Uterus (tissue), 2 donors: ENCODE measurements around the gene STK11IP.

Experiments used
- POLR2A ChIP-seq, 2 donors: fragments of 450-650 bp; IDR thresholded peaks; one replicate each; pipeline ENCODE4 v1.6.1; 2016; ENCODE audit warnings: antibody characterized with exemption in 2 of 2, mild to moderate bottlenecking in 1 of 2, moderate library complexity in 1 of 2
- TF ChIP-seq, protein P1 (sequence below), 4 experiments: fragments of 200-600 bp in 2 of 4; fragments of 450-650 bp in 2 of 4; sonication (generic) in 2 of 4; IDR thresholded peaks; one replicate each; pipeline ENCODE4 v1.5.1; 2016 to 2019; ENCODE audit warnings: antibody characterized with exemption in 4 of 4, mild to moderate bottlenecking in 2 of 4, moderate library complexity in 1 of 4

DNA sequence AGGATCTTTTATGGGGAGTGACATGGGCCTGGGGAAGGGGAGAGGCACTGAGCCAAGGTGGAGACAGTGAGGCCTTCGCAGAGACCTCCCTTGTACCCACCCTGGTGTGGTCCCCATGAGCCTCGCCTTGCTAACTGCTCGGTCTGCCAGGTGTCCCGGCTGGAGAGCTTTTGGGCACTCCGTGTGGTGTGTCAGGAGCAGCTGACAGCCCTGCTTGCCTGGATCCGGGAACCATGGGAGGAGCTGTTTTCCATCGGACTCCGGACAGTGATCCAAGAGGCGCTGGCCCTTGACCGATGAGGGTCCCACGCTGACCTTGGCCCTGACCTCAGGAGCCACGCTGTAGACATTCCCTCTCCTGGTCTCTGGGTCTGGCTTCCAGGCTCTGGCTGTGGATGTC, 18.2 kb downstream of the STK11IP start:
- TF ChIP-seq, protein P1, sequence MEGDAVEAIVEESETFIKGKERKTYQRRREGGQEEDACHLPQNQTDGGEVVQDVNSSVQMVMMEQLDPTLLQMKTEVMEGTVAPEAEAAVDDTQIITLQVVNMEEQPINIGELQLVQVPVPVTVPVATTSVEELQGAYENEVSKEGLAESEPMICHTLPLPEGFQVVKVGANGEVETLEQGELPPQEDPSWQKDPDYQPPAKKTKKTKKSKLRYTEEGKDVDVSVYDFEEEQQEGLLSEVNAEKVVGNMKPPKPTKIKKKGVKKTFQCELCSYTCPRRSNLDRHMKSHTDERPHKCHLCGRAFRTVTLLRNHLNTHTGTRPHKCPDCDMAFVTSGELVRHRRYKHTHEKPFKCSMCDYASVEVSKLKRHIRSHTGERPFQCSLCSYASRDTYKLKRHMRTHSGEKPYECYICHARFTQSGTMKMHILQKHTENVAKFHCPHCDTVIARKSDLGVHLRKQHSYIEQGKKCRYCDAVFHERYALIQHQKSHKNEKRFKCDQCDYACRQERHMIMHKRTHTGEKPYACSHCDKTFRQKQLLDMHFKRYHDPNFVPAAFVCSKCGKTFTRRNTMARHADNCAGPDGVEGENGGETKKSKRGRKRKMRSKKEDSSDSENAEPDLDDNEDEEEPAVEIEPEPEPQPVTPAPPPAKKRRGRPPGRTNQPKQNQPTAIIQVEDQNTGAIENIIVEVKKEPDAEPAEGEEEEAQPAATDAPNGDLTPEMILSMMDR (IDR thresholded peaks at IDR 0.05), result no peak
- no peak for TF ChIP-seq POLR2A (IDR thresholded peaks at IDR 0.05)
